Measurements from ENCODE around the gene C19orf47.

The C19orf47 gene

DNA sequence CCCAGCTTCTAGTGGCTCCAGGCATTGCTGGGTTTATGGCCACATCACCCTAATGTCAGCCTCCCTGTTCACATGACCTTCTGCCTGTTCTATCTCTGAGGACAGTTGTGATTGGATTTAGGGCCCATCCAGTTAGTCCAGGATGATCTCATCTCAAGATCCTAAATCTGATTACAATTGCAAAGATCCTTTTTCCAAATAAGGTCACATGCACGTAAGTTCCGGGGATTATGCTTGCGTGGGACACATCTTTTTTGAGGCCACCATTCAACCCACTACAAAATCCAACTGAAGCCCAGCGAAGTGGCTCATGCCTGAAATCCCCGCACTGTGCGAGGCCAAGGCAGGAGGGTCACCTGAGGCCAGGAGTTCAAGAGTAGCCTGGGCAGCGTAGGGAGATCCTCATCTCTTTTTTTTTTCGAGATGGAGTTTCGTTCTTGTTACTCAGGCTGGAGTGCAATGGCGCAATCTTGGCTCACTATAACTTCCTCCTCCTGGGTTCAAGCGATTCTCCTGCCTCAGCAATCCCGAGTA, 12.6 kb upstream of the C19orf47 start:
- H3K27ac ChIP-seq = peak overlapping the region; percentile 68
- H3K9me3 ChIP-seq = no peaks in the 10 kb centered on the region
- H3K4me3 ChIP-seq (ENCODE audit: low read depth in 1 of 2, low read length in 1 of 2) = no peak overlapping the region
- peaks cover 24 to 33% of the 10 kb centered on the region in 2 experiments for H3K4me1 ChIP-seq (ENCODE audit: control insufficient read depth in 1 of 2, insufficient read depth in 1 of 2, low read depth in 1 of 2, low read length in 1 of 2)
- no peaks in the 10 kb centered on the region for H3K27me3 ChIP-seq
- TF ChIP-seq CTCF (IDR thresholded peaks at IDR 0.05) = no peak
- H3K36me3 ChIP-seq = no peaks in the 10 kb centered on the region

DNA sequence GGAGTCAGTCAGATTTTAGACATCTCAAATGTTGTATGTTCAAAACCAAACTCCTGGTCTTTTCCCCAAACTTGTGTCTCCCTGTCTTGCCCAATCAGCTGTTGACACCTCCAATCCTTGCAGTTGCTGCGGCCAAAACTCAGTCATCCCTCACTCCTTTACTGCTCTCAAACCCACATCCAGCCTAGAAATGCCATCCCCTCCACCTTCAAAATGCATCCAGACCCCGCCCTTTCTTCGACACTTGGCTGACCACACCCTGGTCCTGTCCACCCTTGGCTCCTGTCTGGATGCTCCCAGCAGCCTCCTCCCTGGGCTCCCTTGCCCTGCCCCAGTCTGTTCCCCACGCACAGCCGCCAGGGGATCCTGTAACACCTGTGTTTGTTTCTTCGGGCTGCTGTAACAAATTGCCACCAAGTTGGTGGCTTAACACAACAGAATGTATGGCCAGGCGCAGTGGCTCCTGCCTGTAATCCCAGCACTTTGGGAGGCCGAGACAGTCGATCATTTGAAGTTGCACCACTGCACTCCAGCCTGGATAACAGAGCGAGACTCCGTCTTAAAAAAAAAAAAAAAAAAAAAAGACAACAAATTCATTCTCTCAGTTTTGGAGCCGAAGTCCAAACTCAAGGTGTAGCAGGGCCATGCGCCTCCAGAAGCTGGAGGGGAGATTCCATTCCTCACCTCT, 12.0 kb upstream of the C19orf47 start:
- Histone ChIP-seq H3K36me3 (no peaks in the 10 kb centered on the region), H3K27ac (no peak overlapping the region), H3K4me3 (ENCODE audit: low read depth in 1 of 2, low read length in 1 of 2) (no peak overlapping the region), H3K4me1 (ENCODE audit: control insufficient read depth in 1 of 2, insufficient read depth in 1 of 2, low read depth in 1 of 2, low read length in 1 of 2) (peaks cover 20 to 27% of the 10 kb centered on the region in 2 experiments), H3K9me3 (no peaks in the 10 kb centered on the region), H3K27me3 (no peaks in the 10 kb centered on the region)
- TF ChIP-seq CTCF (IDR thresholded peaks at IDR 0.05) = no peak

DNA sequence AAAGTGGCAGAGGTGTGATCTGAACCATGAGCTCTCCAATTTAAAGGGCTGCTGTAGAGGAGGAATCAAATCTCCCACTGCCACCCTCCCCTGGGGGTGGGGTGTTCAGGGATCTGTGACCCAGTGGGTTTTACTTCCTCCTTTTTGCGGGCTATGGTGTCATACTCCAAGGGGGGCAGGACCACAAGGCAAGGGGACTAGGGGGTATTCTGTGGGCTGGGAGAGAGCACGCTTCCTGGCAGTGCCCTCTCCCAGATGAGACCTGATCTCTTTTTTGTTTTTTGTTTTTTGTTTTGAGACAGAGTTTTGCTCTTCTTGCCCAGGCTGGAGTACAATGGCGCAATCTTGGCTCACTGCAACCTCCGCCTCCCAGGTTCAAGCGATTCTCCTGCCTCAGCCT, 10.6 kb upstream of the C19orf47 start:
- no peak overlapping the region for H3K27ac ChIP-seq
- H3K4me1 ChIP-seq (ENCODE audit: control insufficient read depth in 1 of 2, insufficient read depth in 1 of 2, low read depth in 1 of 2, low read length in 1 of 2) = peaks cover 17 to 24% of the 10 kb centered on the region in 2 experiments
- no peak for TF ChIP-seq CTCF (IDR thresholded peaks at IDR 0.05)

DNA sequence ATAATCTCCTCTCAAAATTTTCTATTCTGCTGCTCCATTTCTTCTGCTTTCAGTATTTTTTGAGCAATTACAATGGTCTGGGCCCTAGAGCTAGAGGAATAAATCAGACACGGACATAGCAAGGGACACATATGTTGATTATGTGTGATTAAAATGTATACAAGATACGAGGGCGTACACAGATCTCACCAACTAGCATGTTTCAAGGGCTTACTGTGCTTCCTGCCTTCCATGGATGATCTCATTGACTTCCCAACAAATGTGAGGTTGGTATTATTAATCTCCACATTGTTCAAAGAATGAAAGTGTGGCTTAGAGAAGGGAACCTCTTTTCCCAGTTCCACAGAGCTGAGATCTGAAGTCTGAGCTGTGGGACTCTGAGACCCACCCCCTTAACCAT, 9.4 kb upstream of the C19orf47 start:
- no peak overlapping the region for H3K27ac ChIP-seq
- H3K4me3 ChIP-seq (ENCODE audit: low read depth in 1 of 2, low read length in 1 of 2) = no peak overlapping the region
- no peaks in the 10 kb centered on the region for H3K36me3 ChIP-seq
- H3K4me1 ChIP-seq (ENCODE audit: control insufficient read depth in 1 of 2, insufficient read depth in 1 of 2, low read depth in 1 of 2, low read length in 1 of 2) = peaks cover 17 to 24% of the 10 kb centered on the region in 2 experiments
- no peaks in the 10 kb centered on the region for H3K9me3 ChIP-seq
- no peaks in the 10 kb centered on the region for H3K27me3 ChIP-seq
- TF ChIP-seq CTCF (IDR thresholded peaks at IDR 0.05) = no peak

More for the DNA sequence above, 10.6 kb upstream of the C19orf47 start:
- H3K27me3 ChIP-seq = no peaks in the 10 kb centered on the region
- no peaks in the 10 kb centered on the region for H3K9me3 ChIP-seq
- no peaks in the 10 kb centered on the region for H3K36me3 ChIP-seq
- no peak overlapping the region for H3K4me3 ChIP-seq (ENCODE audit: low read depth in 1 of 2, low read length in 1 of 2)

DNA sequence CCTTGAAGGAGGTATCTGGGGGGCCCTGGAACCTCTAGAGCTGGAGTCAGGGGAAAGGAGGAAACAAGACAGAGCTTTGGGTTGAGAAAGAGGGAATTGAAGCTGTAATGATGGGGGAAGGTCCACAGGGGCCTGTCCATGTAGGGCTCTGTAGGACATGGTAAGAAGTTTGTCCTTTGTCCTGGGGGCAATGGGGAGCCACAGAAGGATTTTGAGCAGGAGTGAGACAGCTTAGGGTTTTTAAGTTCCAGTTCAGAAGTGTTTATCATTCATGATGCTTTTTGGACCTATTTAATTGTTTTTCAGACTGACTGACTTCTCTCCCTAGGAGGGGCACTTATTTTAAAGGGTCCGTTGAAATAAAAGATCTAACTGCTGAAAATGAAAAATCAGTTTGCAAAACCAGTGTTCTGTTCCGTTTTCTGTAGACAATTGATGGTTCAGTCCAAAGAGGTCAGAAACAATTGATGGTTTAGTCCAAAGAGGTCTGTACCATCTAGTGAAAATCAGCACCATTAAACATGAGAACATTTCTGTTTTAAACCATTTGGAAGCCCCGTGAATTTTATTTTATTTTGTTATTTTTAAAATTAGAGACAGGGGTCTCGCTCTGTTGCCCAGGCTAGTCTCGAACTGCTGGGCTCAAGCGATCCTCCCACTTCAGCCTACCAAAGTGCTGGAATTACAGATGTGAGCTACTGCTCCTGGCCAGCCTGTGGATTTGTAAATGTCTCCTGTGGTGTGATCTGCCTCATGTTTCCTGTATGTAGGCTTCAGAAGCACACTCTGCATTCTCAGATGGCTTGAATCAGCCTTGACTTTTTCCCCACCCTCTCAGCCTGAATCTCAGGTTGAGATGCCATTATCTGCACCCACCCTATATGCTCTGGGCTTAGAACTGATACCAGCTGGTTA, 8.7 kb upstream of the C19orf47 start:
- Histone ChIP-seq H3K27ac (no peak overlapping the region), H3K4me3 (ENCODE audit: low read depth in 1 of 2, low read length in 1 of 2) (no peak overlapping the region), H3K4me1 (ENCODE audit: control insufficient read depth in 1 of 2, insufficient read depth in 1 of 2, low read depth in 1 of 2, low read length in 1 of 2) (peaks cover 17 to 24% of the 10 kb centered on the region in 2 experiments), H3K9me3 (no peaks in the 10 kb centered on the region), H3K27me3 (no peaks in the 10 kb centered on the region), H3K36me3 (no peaks in the 10 kb centered on the region)
- no peak for TF ChIP-seq CTCF (IDR thresholded peaks at IDR 0.05)

Data from neutrophil (primary cell).